IMR-90 (cell line): ENCODE data around the gene PLXNA3.

Experiments
- BHLHE40 ChIP-seq: fragments of 150-350 bp; IDR thresholded peaks from 2 replicates; pipeline ENCODE4 v1.6.1; 2016; ENCODE audit warnings: mild to moderate bottlenecking, low read depth, low read length
- CEBPB ChIP-seq: IDR thresholded peaks from 2 replicates; pipeline ENCODE4 v1.6.1; 2012; ENCODE audit warnings: low read depth, low read length, improper control_type of control experiment
- FOS ChIP-seq: fragments of 150-350 bp; IDR thresholded peaks from 2 replicates; pipeline ENCODE4 v1.6.1; 2016; ENCODE audit warnings: low read depth, low read length
- MXI1 ChIP-seq: IDR thresholded peaks from 2 replicates; pipeline ENCODE4 v1.6.1; 2012; ENCODE audit warnings: low read depth, mild to moderate bottlenecking, low read length, moderate library complexity, borderline replicate concordance
- POLR2A ChIP-seq: IDR thresholded peaks from 2 replicates; pipeline ENCODE4 v1.6.1; 2012; ENCODE audit warnings: mild to moderate bottlenecking, low read depth, low read length
- RCOR1 ChIP-seq: IDR thresholded peaks from 2 replicates; pipeline ENCODE4 v1.6.1; 2012; ENCODE audit warnings: mild to moderate bottlenecking, low read length, improper control_type of control experiment; ENCODE audit not compliant: insufficient replicate concordance
- SMC3 ChIP-seq: fragments of 150-350 bp; IDR thresholded peaks from 2 replicates; pipeline ENCODE4 v1.6.1; 2016; ENCODE audit warnings: low read depth, mild to moderate bottlenecking, antibody characterized with exemption, low read length, moderate library complexity
- TF ChIP-seq, protein P1 (sequence below): conservative IDR thresholded peaks from 2 replicates; pipeline ENCODE4 v1.5.1; 2012; ENCODE audit warnings: mild to moderate bottlenecking, low read depth, low read length, improper control_type of control experiment
- TF ChIP-seq, protein P2 (sequence below): fragments of 150-350 bp; IDR thresholded peaks from 2 replicates; pipeline ENCODE4 v1.6.1; 2017; ENCODE audit warnings: mild to moderate bottlenecking, antibody characterized with exemption, low read length, low read depth

DNA sequence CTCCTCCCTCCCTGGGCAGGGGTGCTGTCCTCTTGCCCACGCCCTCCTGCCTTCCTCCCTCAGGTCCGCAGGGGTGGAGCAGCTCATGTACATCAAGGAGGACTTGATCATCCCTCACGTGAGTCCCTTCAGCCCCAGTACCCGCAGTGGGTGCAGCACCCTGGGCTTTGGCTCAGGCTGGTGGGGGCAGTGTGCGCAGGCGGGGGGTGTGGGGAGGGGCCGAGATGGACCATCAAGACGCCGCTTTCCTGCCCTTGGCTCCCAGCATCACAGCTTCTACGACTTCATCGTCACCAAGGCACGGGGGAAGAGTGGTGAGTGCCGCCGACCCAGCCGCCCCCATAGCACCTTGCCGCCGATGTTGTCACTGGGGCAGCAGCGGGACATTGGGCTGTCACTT is 8.5 kb upstream of the PLXNA3 start:
- TF ChIP-seq, protein P1, sequence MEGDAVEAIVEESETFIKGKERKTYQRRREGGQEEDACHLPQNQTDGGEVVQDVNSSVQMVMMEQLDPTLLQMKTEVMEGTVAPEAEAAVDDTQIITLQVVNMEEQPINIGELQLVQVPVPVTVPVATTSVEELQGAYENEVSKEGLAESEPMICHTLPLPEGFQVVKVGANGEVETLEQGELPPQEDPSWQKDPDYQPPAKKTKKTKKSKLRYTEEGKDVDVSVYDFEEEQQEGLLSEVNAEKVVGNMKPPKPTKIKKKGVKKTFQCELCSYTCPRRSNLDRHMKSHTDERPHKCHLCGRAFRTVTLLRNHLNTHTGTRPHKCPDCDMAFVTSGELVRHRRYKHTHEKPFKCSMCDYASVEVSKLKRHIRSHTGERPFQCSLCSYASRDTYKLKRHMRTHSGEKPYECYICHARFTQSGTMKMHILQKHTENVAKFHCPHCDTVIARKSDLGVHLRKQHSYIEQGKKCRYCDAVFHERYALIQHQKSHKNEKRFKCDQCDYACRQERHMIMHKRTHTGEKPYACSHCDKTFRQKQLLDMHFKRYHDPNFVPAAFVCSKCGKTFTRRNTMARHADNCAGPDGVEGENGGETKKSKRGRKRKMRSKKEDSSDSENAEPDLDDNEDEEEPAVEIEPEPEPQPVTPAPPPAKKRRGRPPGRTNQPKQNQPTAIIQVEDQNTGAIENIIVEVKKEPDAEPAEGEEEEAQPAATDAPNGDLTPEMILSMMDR, result no peak
- TF ChIP-seq MXI1 (no peak), RCOR1 (no peak), POLR2A (no peak), FOS (no peak), CEBPB (no peak), BHLHE40 (no peak), SMC3 (no peak)
- TF ChIP-seq, protein P2, sequence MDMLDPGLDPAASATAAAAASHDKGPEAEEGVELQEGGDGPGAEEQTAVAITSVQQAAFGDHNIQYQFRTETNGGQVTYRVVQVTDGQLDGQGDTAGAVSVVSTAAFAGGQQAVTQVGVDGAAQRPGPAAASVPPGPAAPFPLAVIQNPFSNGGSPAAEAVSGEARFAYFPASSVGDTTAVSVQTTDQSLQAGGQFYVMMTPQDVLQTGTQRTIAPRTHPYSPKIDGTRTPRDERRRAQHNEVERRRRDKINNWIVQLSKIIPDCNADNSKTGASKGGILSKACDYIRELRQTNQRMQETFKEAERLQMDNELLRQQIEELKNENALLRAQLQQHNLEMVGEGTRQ, result no peak
